OCI-LY3 (cell line): ENCODE measurements around the gene COL20A1.
"Not testable (repeated sequence)": the region's sequence is repeated elsewhere in the genome, so short reads cannot be mapped to it uniquely, and the experiment has no call there.

Source experiments
- CTCF ChIP-seq: fragments of 200-600, 300-600 bp; sonication (generic); IDR thresholded peaks from 2 replicates; pipeline ENCODE4 v1.5.1; 2014; ENCODE audit warnings: antibody characterized with exemption, low read length, low read depth
- EZH2phosphoT487 ChIP-seq: fragments of 200-600 bp; shearing (Covaris generic); IDR thresholded peaks from 2 replicates; pipeline ENCODE4 v1.6.1; 2018; ENCODE audit warnings: antibody characterized with exemption, mixed run types, low read depth

GRCh38 chr20:63335060-63335459, 42.1 kb downstream of the COL20A1 start:
- TF ChIP-seq CTCF, EZH2phosphoT487: not testable (repeated sequence)
